NT2/D1 (cell line): Measurements from ENCODE around the gene KIF23.

Experiments
- SUZ12 ChIP-seq: IDR thresholded peaks from 2 replicates; pipeline ENCODE4 v1.6.1; 2011; ENCODE audit not compliant: insufficient read length, insufficient read depth; ENCODE audit errors: extremely low read depth
- YY1 ChIP-seq: IDR thresholded peaks from 2 replicates; pipeline ENCODE4 v1.6.1; 2011; ENCODE audit not compliant: insufficient read length, insufficient read depth
- ZNF274 ChIP-seq: IDR thresholded peaks from 2 replicates; pipeline ENCODE4 v1.6.1; 2011; ENCODE audit warnings: mild to moderate bottlenecking, low read depth, low read length

- TF ChIP-seq ZNF274 (no peak), SUZ12 (no peak), YY1 (no peak)
These were observed 9.0 kb upstream of the KIF23 start for GRCh38 chr15:69405110-69405509.
